ENCODE data around the gene VRK2.

Gene VRK2

GRCh38 chr2:58046585-58047372, at the start of gene VRK2:
Gene VRK2 (plus strand): TSS chr2:58046806. CDS start chr2:58048832, 2,026 bp downstream.
- H3K27ac ChIP-seq, result peak within 1 kb of the TSS; percentile 96
- peak within 1 kb of the TSS; percentile 86 for H3K4me2 ChIP-seq
- H3K9ac ChIP-seq, result peak within 1 kb of the TSS; percentile 94
- no peak for TF ChIP-seq Cebpa-rat (IDR thresholded peaks at IDR 0.05)
- no peaks in the 10 kb centered on the region for H3K27me3 ChIP-seq
- no peaks in the 10 kb centered on the region for H3K9me3 ChIP-seq
- peak within 1 kb of the TSS; percentile 80 for H3K4me3 ChIP-seq
- H3K4me1 ChIP-seq, result peaks cover 31% of the 10 kb centered on the region
- H4K20me1 ChIP-seq, result 0 out of 2 replicates have a peak, but pooled peaks cover 4% of the 10 kb centered on the region
- peaks cover 11% of the 10 kb centered on the region for H3K36me3 ChIP-seq

DNA sequence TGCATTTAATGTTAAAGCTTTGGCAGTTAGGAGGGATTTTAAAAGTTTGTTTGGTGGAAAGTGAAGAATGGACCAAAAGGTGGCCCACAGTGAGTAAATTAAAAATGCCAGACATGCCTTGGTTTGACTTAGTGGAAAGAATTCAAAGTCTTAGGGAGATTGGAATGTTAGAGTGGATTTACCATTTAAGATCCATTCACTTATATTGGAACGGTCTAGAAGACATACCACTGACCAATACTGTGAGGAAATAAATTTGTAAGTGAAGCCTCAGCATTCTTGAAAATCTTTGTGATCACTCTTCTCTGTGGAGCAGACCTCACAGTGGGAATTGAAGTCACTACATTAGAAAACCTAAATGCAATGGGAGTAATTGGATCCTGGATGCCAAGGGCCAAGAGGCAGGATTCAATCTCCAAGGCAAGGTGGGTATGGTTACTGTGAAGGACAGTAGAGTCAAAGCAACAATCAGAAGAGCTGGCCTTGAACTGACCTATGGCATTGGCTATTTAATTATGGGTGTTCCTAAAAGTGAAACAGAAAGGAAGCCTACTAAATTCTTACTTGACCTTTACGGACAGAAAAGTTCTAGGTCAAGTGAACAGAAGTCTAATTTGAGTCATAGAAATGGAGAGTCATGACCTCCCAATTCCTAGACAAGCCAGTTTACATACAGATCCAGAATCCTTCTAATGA, 40.2 kb upstream of the VRK2 start:
- peaks cover 4% of the 10 kb centered on the region; the same call in 1 of the 2 replicates for H3K4me1 ChIP-seq
- H3K27ac ChIP-seq, result no peak overlapping the region
- H3K36me3 ChIP-seq, result no peaks in the 10 kb centered on the region
- no peaks in the 10 kb centered on the region for H3K27me3 ChIP-seq
- no peaks in the 10 kb centered on the region for H3K9me3 ChIP-seq
- no peaks in the 10 kb centered on the region for H4K20me1 ChIP-seq
- no peak overlapping the region for H3K9ac ChIP-seq
- TF ChIP-seq Cebpa-rat (IDR thresholded peaks at IDR 0.05), result no peak
- no peak overlapping the region for H3K4me3 ChIP-seq
- no peak overlapping the region for H3K4me2 ChIP-seq

DNA sequence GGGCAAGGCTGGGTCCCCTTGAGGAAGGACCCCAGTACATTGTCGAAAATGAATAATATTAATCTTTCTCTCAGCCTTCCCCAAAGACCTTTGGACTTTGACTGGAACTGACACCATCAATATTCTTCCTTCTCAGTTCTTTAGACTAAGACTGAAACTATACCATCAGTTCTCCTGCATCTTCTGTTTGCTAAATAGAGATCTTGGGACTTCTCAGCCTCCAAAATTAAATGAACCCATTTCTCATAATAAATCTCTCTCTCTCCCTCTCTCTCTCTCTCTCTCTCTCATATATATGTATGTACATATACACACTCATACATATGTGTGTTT, 39.7 kb upstream of the VRK2 start:
- H3K27me3 ChIP-seq, result no peaks in the 10 kb centered on the region

DNA sequence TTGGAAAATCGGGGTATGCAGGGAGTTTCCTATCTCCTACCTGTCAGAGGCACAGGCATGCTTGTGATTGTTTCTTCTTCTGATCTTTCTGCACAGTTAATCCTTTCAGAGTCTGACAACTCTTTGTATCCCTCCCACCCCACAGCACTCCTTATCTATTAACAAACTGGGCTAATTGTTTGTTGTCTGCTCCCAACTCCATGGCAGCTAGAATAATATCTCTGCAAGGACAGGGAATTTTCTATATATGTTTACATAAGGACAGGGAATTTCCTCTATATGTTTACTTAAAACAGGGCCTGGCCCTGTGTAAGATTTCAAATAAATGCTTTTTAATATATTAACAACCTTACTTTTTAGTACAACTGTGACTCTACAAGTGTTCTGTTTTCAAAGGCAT, 36.0 kb upstream of the VRK2 start:
- Histone ChIP-seq H3K27me3 (no peaks in the 10 kb centered on the region), H3K36me3 (no peaks in the 10 kb centered on the region), H3K4me2 (no peak overlapping the region), H3K9me3 (peaks cover 5% of the 10 kb centered on the region; the same call in 1 of the 2 replicates), H3K27ac (no peak overlapping the region), H3K4me3 (no peak overlapping the region), H3K4me1 (peaks cover 4% of the 10 kb centered on the region; the same call in 1 of the 2 replicates), H3K9ac (no peak overlapping the region), H4K20me1 (no peaks in the 10 kb centered on the region)
- no peak for TF ChIP-seq Cebpa-rat (IDR thresholded peaks at IDR 0.05)

More for the DNA sequence above, 39.7 kb upstream of the VRK2 start:
- Histone ChIP-seq H3K4me2 (no peak overlapping the region), H3K4me3 (no peak overlapping the region), H3K4me1 (peaks cover 4% of the 10 kb centered on the region; the same call in 1 of the 2 replicates), H3K36me3 (no peaks in the 10 kb centered on the region), H3K27ac (no peak overlapping the region), H3K9me3 (no peaks in the 10 kb centered on the region), H3K9ac (no peak overlapping the region), H4K20me1 (no peaks in the 10 kb centered on the region)
- no peak for TF ChIP-seq Cebpa-rat (IDR thresholded peaks at IDR 0.05)

DNA sequence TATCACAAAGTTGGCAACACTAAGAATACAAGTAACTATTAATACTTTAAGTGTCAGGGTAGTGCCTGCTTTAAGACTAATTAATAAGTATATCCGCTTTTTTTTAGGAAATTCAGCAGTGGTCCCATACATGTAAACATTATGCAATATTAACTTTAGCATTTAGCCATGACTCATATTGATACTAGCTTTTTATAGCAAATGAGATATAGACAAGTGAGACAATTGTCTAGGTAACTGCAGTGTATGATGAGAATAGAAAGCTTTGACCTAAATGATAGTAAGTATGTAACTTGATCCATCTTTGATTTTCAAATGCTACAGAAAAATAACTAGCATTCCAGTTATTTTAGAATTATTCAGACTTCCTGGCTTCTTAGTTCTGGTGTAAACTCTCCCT, 27.4 kb upstream of the VRK2 start:
- H3K27ac ChIP-seq, result no peak overlapping the region

GRCh38 chr2:58025150-58025933, 21.3 kb upstream of the VRK2 start:
- Histone ChIP-seq H3K4me2 (no peak overlapping the region), H3K9me3 (no peaks in the 10 kb centered on the region)
- TF ChIP-seq Cebpa-rat (IDR thresholded peaks at IDR 0.05), result no peak

More for the DNA sequence above, 27.4 kb upstream of the VRK2 start:
- Histone ChIP-seq H3K4me2 (no peak overlapping the region), H4K20me1 (no peaks in the 10 kb centered on the region), H3K4me3 (no peak overlapping the region), H3K9me3 (peaks cover 14% of the 10 kb centered on the region; the same call in 1 of the 2 replicates), H3K27me3 (no peaks in the 10 kb centered on the region), H3K4me1 (no peaks in the 10 kb centered on the region), H3K36me3 (no peaks in the 10 kb centered on the region), H3K9ac (no peak overlapping the region)
- TF ChIP-seq Cebpa-rat (IDR thresholded peaks at IDR 0.05), result no peak

DNA sequence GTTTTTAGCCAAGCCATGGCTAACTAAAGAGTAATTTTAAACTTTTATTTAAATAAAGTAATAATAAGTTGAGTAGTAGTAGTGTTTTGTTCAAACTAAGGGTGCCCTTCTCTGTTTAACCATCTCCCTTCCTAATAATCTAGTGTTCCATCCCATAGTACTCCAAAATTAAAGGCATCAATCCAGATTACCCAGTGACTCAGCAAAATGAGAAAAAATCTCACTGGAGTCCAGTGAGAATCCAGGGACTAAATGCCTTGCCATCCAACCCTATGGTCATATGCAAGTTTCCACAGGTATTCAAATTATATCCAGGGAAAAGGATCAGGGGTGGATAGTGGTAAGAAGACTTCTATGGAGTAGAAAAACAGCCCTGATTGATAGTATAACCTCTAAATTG, 19.6 kb upstream of the VRK2 start:
- TF ChIP-seq Cebpa-rat (IDR thresholded peaks at IDR 0.05), result no peak
- no peaks in the 10 kb centered on the region for H3K36me3 ChIP-seq
- H3K27me3 ChIP-seq, result no peaks in the 10 kb centered on the region
- no peaks in the 10 kb centered on the region for H3K9me3 ChIP-seq
- H3K4me1 ChIP-seq, result no peaks in the 10 kb centered on the region
- no peaks in the 10 kb centered on the region for H4K20me1 ChIP-seq
- H3K4me2 ChIP-seq, result no peak overlapping the region
- H3K9ac ChIP-seq, result no peak overlapping the region
- no peak overlapping the region for H3K27ac ChIP-seq
- no peak overlapping the region for H3K4me3 ChIP-seq

More at GRCh38 chr2:58025150-58025933, 21.3 kb upstream of the VRK2 start:
- Histone ChIP-seq H3K36me3 (no peaks in the 10 kb centered on the region), H4K20me1 (no peaks in the 10 kb centered on the region), H3K9ac (no peak overlapping the region), H3K27ac (no peak overlapping the region), H3K4me1 (no peaks in the 10 kb centered on the region), H3K4me3 (no peak overlapping the region), H3K27me3 (no peaks in the 10 kb centered on the region)

- no peak for TF ChIP-seq Cebpa-rat (IDR thresholded peaks at IDR 0.05)
- Histone ChIP-seq H4K20me1 (no peaks in the 10 kb centered on the region), H3K36me3 (no peaks in the 10 kb centered on the region), H3K4me1 (no peaks in the 10 kb centered on the region), H3K27me3 (no peaks in the 10 kb centered on the region), H3K4me2 (no peak overlapping the region), H3K4me3 (no peak overlapping the region), H3K27ac (no peak overlapping the region), H3K9me3 (no peaks in the 10 kb centered on the region), H3K9ac (no peak overlapping the region)
Observed at GRCh38 chr2:58030771-58031170, 15.8 kb upstream of the VRK2 start.

GRCh38 chr2:58032016-58032763, 14.4 kb upstream of the VRK2 start:
- Histone ChIP-seq H3K27ac (no peak overlapping the region), H3K9ac (no peak overlapping the region), H3K4me1 (no peaks in the 10 kb centered on the region), H3K9me3 (no peaks in the 10 kb centered on the region), H3K36me3 (no peaks in the 10 kb centered on the region), H3K4me2 (no peak overlapping the region), H3K4me3 (no peak overlapping the region), H4K20me1 (no peaks in the 10 kb centered on the region), H3K27me3 (no peaks in the 10 kb centered on the region)
- no peak for TF ChIP-seq Cebpa-rat (IDR thresholded peaks at IDR 0.05)
